Skeletal muscle tissue (tissue), 4 donors: ENCODE results near the gene SOX6. TPM values are rescaled to one million over a fixed set of nuclear protein-coding genes. Genes with fewer than 3 reads are reported as not detected.
"Not testable (repeated sequence)": the region's sequence is repeated elsewhere in the genome, so short reads cannot be mapped to it uniquely, and the experiment has no call there.

ENCODE experiments used
- H3K27ac ChIP-seq: one replicate; pipeline ENCODE4 v1.7.0; 2013; ENCODE audit warnings: mild to moderate bottlenecking, low read depth, low read length, inconsistent platforms
- H3K27me3 ChIP-seq, 3 donors: one replicate each; pipeline ENCODE4 v1.7.0; 2013; ENCODE audit warnings: low read length in 3 of 3; ENCODE audit not compliant: control insufficient read depth in 3 of 3, insufficient read depth in 3 of 3
- H3K36me3 ChIP-seq, 3 donors: one replicate each; pipeline ENCODE4 v1.7.0; 2013; ENCODE audit warnings: low read length in 3 of 3; ENCODE audit not compliant: control insufficient read depth in 3 of 3, insufficient read depth in 3 of 3
- H3K4me1 ChIP-seq, 3 donors: one replicate each; pipeline ENCODE4 v1.7.0; 2013; ENCODE audit warnings: low read length in 3 of 3, mild to moderate bottlenecking in 3 of 3; ENCODE audit not compliant: control insufficient read depth in 3 of 3, insufficient read depth in 3 of 3
- H3K4me3 ChIP-seq, 3 donors: one replicate each; pipeline ENCODE4 v1.7.0; 2013; ENCODE audit warnings: low read length in 3 of 3
- H3K9ac ChIP-seq, 3 donors: one replicate each; pipeline ENCODE4 v1.7.0; 2013; ENCODE audit warnings: low read length in 3 of 3, mild to moderate bottlenecking in 3 of 3, moderate library complexity in 2 of 3, low read depth in 1 of 3
- H3K9me3 ChIP-seq, 3 donors: one replicate each; pipeline ENCODE4 v1.7.0; 2013; ENCODE audit warnings: low read length in 3 of 3; ENCODE audit not compliant: control insufficient read depth in 3 of 3
- total RNA-seq: library from RNA; depleted of rRNA; stranded (reverse); fragments of >200 nt; gene quantifications from one replicate; pipeline ENCODE4 v1.2.3, GENCODE V29; 2014
- donor health status: Osteomylitis.

Gene SOX6
- total RNA-seq, 1 donor from 2014 or later: 50.1 TPM

GRCh38 chr11:15932417-15932816 lies 423.9 kb downstream of the SOX6 start:
- Histone ChIP-seq H3K9me3 (no peaks in the 10 kb centered on the region), H3K4me1 (no peaks in the 10 kb centered on the region), H3K4me3 (no peak overlapping the region), H3K27me3 (no peaks in the 10 kb centered on the region), H3K27ac (no peak overlapping the region), H3K9ac (no peak overlapping the region), H3K36me3 (no peaks in the 10 kb centered on the region)

- Histone ChIP-seq H3K27ac (no peak overlapping the region), H3K9ac (no peak overlapping the region), H3K27me3 (no peaks in the 10 kb centered on the region), H3K4me3 (no peak overlapping the region), H3K4me1 (no peaks in the 10 kb centered on the region), H3K9me3 (no peaks in the 10 kb centered on the region), H3K36me3 (no peaks in the 10 kb centered on the region)
Measured at GRCh38 chr11:15931497-15931896, 424.8 kb downstream of the SOX6 start.

- Histone ChIP-seq H3K4me3 (no peak overlapping the region), H3K27ac (no peak overlapping the region), H3K9me3 (no peaks in the 10 kb centered on the region), H3K4me1 (no peaks in the 10 kb centered on the region), H3K36me3 (no peaks in the 10 kb centered on the region), H3K27me3 (no peaks in the 10 kb centered on the region), H3K9ac (no peak overlapping the region)
Measured at GRCh38 chr11:15930442-15931025, 425.8 kb downstream of the SOX6 start.

GRCh38 chr11:15929371-15929901 lies 426.9 kb downstream of the SOX6 start:
- H3K27ac ChIP-seq: no peak overlapping the region
- H3K36me3 ChIP-seq: no peaks in the 10 kb centered on the region

GRCh38 chr11:15927864-15928217 lies 428.5 kb downstream of the SOX6 start:
- no peaks in the 10 kb centered on the region for H3K36me3 ChIP-seq
- no peaks in the 10 kb centered on the region for H3K27me3 ChIP-seq
- no peak overlapping the region for H3K4me3 ChIP-seq
- H3K4me1 ChIP-seq: no peaks in the 10 kb centered on the region
- H3K9me3 ChIP-seq: no peaks in the 10 kb centered on the region
- H3K9ac ChIP-seq: no peak overlapping the region
- H3K27ac ChIP-seq: no peak overlapping the region

More at GRCh38 chr11:15929371-15929901, 426.9 kb downstream of the SOX6 start:
- no peaks in the 10 kb centered on the region for H3K27me3 ChIP-seq
- no peaks in the 10 kb centered on the region for H3K9me3 ChIP-seq
- H3K4me3 ChIP-seq: no peak overlapping the region
- H3K9ac ChIP-seq: no peak overlapping the region
- no peaks in the 10 kb centered on the region for H3K4me1 ChIP-seq

- H3K9me3 ChIP-seq: no peaks in the 10 kb centered on the region
- no peak overlapping the region for H3K27ac ChIP-seq
- no peaks in the 10 kb centered on the region for H3K4me1 ChIP-seq
- H3K36me3 ChIP-seq: no peaks in the 10 kb centered on the region
- no peak overlapping the region for H3K4me3 ChIP-seq
- no peaks in the 10 kb centered on the region for H3K27me3 ChIP-seq
- H3K9ac ChIP-seq: no peak overlapping the region
Measured at GRCh38 chr11:15927196-15927863, 429.0 kb downstream of the SOX6 start.

- Histone ChIP-seq H3K27me3 (no peaks in the 10 kb centered on the region), H3K27ac (no peak overlapping the region), H3K4me1 (no peaks in the 10 kb centered on the region), H3K4me3 (no peak overlapping the region), H3K9me3 (no peaks in the 10 kb centered on the region), H3K36me3 (no peaks in the 10 kb centered on the region), H3K9ac (no peak overlapping the region)
Measured at GRCh38 chr11:15926071-15926470, 430.3 kb downstream of the SOX6 start.

GRCh38 chr11:15923183-15923582 lies 433.2 kb downstream of the SOX6 start:
- H3K9me3 ChIP-seq: no peaks in the 10 kb centered on the region
- H3K4me1 ChIP-seq: no peaks in the 10 kb centered on the region
- no peaks in the 10 kb centered on the region for H3K36me3 ChIP-seq
- H3K4me3 ChIP-seq: no peak overlapping the region
- no peak overlapping the region for H3K9ac ChIP-seq
- H3K27ac ChIP-seq: no peak overlapping the region
- H3K27me3 ChIP-seq: no peaks in the 10 kb centered on the region

GRCh38 chr11:15922745-15923144 lies 433.6 kb downstream of the SOX6 start:
- H3K27ac ChIP-seq, H3K4me3 ChIP-seq, H3K27me3 ChIP-seq, H3K36me3 ChIP-seq, H3K9ac ChIP-seq, H3K9me3 ChIP-seq, H3K4me1 ChIP-seq: not testable (repeated sequence)

- Histone ChIP-seq H3K4me3 (no peak overlapping the region), H3K9ac (no peak overlapping the region), H3K36me3 (no peaks in the 10 kb centered on the region), H3K27me3 (no peaks in the 10 kb centered on the region), H3K4me1 (no peaks in the 10 kb centered on the region), H3K27ac (no peak overlapping the region), H3K9me3 (no peaks in the 10 kb centered on the region)
Measured at GRCh38 chr11:15920856-15921629, 435.3 kb downstream of the SOX6 start.
